Activated T-helper 2 cell treated with anti-CD3 and anti-CD28 coated beads, Interferon-gamma antibody, Interleukin-2, Interleukin-4, amounts not matched to agents 10 μg/mL and 5 μg/mL and 100 μg/mL, durations not matched to agents 14 hours and 24 hours and 36 hours (primary cell): ENCODE results near the gene RNU6-9. TPM values are rescaled to one million over a fixed set of nuclear protein-coding genes. Genes with fewer than 3 reads are reported as not detected.

Experiments
- DNase-seq: peaks from one replicate; pipeline ENCODE4 v3.0.0; 2021; ENCODE audit warnings: low spot score
- H3K27ac Mint-ChIP-seq: one replicate; pipeline ENCODE4 v1.8.0; 2021; ENCODE audit warnings: mixed read lengths
- H3K27me3 Mint-ChIP-seq: one replicate; pipeline ENCODE4 v1.8.0; 2021; ENCODE audit warnings: low read depth, mixed read lengths
- H3K36me3 Mint-ChIP-seq: one replicate; pipeline ENCODE4 v1.8.0; 2021; ENCODE audit warnings: low read depth, mixed read lengths
- H3K4me1 Mint-ChIP-seq: one replicate; pipeline ENCODE4 v1.8.0; 2021; ENCODE audit warnings: low read depth, mixed read lengths
- H3K4me3 Mint-ChIP-seq: one replicate; pipeline ENCODE4 v1.8.0; 2021; ENCODE audit warnings: low read depth, mild to moderate bottlenecking, moderate library complexity, mixed read lengths
- H3K9me3 Mint-ChIP-seq: one replicate; pipeline ENCODE4 v1.8.0; 2021; ENCODE audit warnings: mixed read lengths
- intact Hi-C: fragments of 100-400 bp; cut with micrococcal nuclease; formaldehyde crosslinking; loops from one replicate; pipeline ENCODE4 v1.15.1; 2023
- total RNA-seq: library from RNA; stranded (reverse); gene quantifications from 2 replicates; pipeline ENCODE4 v1.2.3, GENCODE V29; 2022

RNU6-9 gene
- total RNA-seq, 1 donor from 2014 or later = not detected

DNA sequence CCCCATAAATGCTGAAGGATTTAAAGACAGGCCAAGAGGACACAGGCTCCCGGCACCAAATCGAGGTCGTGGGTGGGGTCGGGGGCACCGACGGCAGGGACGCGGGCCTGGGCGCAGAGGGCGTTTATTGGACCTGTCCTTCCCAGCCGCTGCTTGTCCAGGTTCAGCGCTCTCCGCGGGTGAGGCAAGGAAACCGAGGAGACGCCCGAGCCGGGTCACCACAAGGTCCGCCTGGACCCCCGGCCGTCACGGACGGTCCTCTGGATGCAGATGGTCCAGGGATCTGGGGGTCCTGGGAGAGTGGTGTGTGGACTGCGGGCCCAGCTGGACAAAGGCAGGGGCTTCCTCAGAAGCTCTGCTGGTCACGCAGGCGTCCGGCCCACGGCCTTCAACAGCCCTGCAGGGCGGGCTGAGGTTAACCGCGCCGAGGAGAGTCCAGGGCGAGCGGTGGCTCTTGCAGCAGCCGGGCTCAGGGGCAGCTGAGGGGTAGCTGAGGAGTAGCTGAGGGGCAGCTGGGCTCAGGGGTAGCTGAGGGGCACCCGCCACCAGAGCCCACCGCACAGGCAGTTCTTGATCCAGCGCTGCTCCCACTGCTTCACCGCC, 25.3 kb upstream of the RNU6-9 start:
- Mint-ChIP-seq H3K36me3 (peaks cover 13% of the 10 kb centered on the region), H3K9me3 (no peaks in the 10 kb centered on the region), H3K4me1 (peaks cover 7% of the 10 kb centered on the region), H3K27me3 (no peaks in the 10 kb centered on the region), H3K27ac (no peak overlapping the region), H3K4me3 (no peak overlapping the region)
- DNase-seq = no peak
- intact Hi-C loops = no loop called here

DNA sequence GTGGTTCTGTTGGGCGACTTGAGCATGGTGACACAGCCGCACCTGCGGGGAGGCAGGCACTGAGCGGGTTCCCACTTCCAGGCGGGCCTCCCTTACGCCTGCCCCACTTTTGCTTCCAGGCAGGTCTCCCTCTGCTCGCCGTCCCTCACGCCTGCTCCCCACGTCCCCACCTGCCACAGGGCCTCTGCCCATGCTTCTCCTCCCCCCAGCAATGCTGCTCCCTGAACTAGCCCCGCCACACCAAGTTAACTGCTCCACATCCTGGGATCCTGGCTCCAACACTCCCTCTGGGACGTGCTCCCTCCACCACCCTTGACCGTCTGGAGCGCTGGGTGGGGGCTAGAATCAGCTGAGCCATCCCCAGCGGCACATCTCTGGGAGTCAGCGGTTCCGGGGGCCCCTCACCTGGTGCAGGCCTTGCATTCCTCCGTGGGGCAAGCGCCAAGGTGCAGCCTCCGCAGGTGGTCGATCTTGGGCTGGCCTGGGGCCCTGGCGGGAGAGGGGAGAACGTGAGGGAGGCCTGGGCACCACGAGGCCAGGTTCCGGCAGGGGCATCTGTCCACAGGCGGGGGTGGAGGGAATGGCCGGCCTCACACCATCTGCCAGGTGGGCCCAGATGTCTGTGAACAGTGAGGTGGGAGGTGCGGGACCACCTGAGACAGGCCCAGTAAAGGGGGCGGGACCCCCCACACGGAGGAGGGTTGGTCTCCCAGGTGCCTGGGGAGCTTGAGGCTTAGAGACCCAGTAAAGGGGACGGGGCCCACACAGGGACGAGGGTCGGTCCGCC, 24.6 kb upstream of the RNU6-9 start:
- DNase-seq = no peak
- Mint-ChIP-seq H3K4me1 (peaks cover 3% of the 10 kb centered on the region), H3K27me3 (no peaks in the 10 kb centered on the region), H3K27ac (no peak overlapping the region), H3K4me3 (no peak overlapping the region), H3K36me3 (peaks cover 13% of the 10 kb centered on the region), H3K9me3 (no peaks in the 10 kb centered on the region)
- intact Hi-C loops = no loop called here

DNA sequence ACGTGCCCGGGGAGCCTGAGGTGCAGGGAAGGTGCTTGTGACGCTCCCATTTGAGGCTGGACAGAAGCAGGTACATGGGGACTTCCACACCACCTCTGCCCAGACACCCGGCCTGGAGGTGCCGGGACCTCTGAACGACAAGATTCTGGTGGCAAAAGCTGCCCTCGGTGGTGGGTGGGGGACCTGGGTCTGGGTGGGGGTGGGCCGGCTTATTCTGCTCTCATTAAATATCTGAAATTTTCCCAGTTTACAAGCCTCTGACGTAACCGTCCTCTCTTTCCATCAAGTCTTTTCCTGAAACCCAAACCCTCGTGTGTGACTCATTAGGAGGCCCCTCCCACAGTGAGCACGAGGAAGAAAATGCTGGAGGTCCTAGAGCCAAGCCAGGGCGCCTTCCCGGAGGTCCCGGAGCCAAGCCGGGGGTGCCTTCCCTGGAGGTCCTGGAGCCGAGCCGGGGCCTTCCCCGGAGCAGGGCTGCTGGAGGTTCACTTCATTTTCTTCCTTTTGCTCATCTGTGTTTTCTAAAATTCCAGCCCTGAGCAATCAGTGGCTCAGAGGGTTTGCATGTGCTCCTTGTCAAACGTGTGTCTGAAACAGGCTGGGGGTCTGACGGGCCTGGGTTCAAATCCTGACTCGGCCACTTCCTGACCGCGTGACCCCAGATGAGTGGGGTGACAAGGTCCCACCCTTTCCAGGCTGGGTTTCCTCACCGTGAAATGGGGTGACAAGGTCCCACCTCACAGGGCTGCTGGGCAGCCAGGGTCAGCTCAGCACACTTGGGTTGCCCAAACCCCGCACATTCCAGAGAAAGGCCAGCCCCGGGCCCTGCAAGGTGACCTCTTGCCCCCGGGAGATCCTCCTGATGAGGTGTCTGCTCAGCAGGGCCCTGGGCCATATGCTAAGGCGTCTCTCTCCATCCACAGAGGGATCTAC, 23.8 kb upstream of the RNU6-9 start:
- intact Hi-C loops = no loop called here
- no peaks in the 10 kb centered on the region for H3K27me3 Mint-ChIP-seq
- H3K4me1 Mint-ChIP-seq = peaks cover 2% of the 10 kb centered on the region
- no peak for DNase-seq
- no peak overlapping the region for H3K4me3 Mint-ChIP-seq
- peaks cover 13% of the 10 kb centered on the region for H3K36me3 Mint-ChIP-seq
- H3K9me3 Mint-ChIP-seq = no peaks in the 10 kb centered on the region
- no peak overlapping the region for H3K27ac Mint-ChIP-seq

DNA sequence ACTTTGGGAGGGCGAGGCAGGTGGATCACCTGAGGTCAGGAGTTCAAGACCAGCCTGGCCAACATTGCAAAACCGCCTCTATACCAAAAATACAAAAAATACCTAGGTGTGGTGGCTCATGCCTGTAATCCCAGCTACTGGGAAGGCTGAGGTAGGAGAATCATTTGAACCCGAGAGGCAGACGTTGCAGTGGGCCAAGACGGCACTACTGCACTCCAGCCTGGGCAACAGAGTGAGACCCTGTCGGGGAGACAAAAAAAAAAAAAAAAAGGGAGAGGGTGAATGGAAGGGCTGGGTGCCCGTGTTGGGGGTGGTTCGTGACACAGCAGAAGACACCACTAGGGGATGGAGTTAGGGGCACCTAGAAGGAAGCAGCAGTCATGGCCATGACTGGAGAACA, 23.0 kb upstream of the RNU6-9 start:
- H3K4me3 Mint-ChIP-seq = no peak overlapping the region
- H3K4me1 Mint-ChIP-seq = peaks cover 2% of the 10 kb centered on the region
- intact Hi-C loops = no loop called here
- no peaks in the 10 kb centered on the region for H3K9me3 Mint-ChIP-seq
- H3K27ac Mint-ChIP-seq = no peak overlapping the region
- no peak for DNase-seq
- H3K27me3 Mint-ChIP-seq = no peaks in the 10 kb centered on the region
- H3K36me3 Mint-ChIP-seq = peaks cover 13% of the 10 kb centered on the region

DNA sequence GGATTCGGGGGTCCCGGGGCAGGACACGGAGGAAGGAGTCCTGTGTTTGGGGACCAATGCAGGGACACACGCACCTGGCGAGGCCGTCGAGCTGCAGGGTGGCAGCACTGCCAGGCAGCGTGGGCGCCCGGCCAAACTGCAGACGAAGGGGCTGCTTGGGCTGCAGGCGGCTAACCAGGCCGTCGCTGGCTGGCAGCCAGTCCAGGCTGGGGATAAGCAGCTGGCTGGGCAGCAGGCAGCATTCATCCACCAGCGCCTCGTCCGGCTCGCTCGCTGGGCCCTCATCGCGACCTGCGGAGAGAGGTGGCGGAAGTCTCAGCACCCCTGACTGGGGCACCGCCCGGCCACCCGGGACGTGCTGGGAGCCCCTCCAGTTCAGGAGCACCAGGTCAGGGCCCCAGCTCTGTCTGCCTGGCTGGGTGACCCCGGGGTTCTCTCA, 22.3 kb upstream of the RNU6-9 start:
- Mint-ChIP-seq H3K4me3 (no peak overlapping the region), H3K4me1 (peaks cover 2% of the 10 kb centered on the region)
- intact Hi-C loops = no loop called here

DNA sequence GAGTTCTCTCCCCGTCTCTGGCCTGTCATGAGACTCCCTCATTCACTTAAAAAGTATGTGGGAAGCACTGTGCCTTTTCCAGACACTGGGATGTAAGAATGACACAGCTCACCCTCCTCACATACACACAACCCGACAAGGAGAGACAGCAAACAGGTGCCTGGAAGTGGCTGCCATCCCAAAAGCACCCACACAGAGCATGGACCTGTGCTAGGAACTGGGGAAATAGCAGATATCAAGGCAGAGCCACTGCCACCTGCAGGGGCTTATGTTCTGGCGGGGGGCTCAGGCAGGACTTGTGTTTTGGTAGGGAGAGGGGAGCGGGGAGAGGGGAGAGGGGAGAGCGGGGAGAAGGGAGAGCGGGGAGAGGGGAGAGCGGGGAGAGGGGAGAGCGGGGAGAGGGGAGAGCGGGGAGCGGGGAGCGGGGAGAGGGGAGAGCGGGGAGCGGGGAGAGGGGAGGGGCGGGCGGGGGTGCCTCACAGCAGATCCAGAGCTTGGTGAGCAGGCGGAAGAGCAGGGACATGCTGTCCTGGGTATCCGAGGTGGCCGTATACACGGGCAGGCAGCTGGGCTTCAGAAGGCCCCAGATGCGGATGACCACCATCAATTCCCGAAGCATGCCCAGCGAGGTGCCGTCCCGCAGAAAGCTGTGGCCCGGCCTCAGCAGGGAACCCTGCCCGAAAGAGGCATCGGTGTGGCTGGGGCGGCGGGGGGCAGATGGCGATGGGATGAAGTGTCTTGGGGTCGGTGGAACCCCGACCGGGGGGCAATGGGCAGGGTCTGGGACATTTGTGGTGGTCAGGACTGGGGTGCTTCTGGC, 21.6 kb upstream of the RNU6-9 start:
- Mint-ChIP-seq H3K27me3 (no peaks in the 10 kb centered on the region), H3K27ac (peak overlapping the region; percentile 72), H3K9me3 (no peaks in the 10 kb centered on the region), H3K4me1 (peaks cover 2% of the 10 kb centered on the region), H3K36me3 (peaks cover 16% of the 10 kb centered on the region), H3K4me3 (peak overlapping the region; percentile 33)
- no peak for DNase-seq
- intact Hi-C loops = no loop called here

More for the DNA sequence above, 22.3 kb upstream of the RNU6-9 start:
- no peak for DNase-seq
- H3K27me3 Mint-ChIP-seq = no peaks in the 10 kb centered on the region
- H3K36me3 Mint-ChIP-seq = peaks cover 13% of the 10 kb centered on the region
- H3K27ac Mint-ChIP-seq = no peak overlapping the region
- no peaks in the 10 kb centered on the region for H3K9me3 Mint-ChIP-seq

DNA sequence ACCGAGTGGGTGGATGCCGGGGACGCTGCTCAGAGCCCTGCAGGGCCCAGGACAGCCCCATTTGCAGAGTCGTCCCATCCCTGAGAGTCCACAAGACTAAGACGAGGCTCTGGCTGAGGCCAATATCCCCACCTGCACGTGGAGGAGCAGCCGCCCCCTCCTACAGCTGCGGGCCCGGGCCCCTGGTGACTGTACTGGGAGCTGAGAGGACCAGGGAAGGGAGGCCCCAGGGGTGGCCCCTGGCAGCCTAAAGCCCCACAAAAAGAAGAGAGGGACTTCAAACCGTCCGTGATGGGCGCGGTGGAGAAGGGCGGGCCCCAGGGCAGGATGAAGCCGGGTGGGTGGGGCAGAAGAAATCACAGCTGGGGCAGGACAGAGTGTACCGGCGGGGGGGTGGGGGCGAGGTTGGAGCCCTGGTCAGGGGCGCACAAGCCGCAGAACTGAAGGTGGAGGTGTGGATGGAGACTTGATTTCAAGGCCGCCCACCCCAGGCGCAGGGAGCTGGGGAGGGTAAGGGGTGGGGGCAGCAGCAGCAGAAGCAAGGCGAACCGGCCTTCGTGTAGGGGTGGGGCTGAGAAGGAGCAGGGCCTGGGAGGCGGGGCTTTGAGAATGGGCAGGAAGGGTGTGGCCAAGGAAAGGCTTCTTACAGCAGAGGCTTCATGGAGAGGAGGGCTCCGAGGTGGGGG, 20.9 kb upstream of the RNU6-9 start:
- Mint-ChIP-seq H3K36me3 (peaks cover 14% of the 10 kb centered on the region), H3K4me3 (peak overlapping the region; percentile 65), H3K27me3 (no peaks in the 10 kb centered on the region), H3K27ac (peak overlapping the region; percentile 49), H3K4me1 (peaks cover 2% of the 10 kb centered on the region), H3K9me3 (no peaks in the 10 kb centered on the region)
- intact Hi-C loops = no loop called here
- peak; percentile 87 for DNase-seq

DNA sequence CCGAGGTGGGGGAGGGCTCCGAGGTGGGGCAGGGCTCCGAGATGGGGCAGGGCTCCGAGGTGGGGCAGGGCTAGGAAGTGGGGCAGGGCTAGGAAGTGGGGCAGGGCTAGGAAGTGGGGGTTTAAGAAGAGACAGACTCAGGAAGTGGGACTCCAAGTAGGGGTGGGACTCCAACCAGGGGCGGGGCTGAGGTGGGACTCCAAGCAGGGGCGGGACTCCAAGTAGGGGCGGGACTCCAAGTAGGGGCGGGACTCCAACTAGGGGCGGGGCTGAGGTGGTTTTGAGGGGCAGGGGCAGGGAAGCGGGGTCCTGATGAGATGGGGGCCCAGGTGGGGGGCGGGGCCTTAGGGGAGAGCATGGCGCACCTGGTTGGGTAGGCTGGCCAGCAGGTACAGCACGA, 20.2 kb upstream of the RNU6-9 start:
- H3K27me3 Mint-ChIP-seq = no peaks in the 10 kb centered on the region
- H3K4me1 Mint-ChIP-seq = peaks cover 2% of the 10 kb centered on the region
- intact Hi-C loops = no loop called here
- peak overlapping the region; percentile 67 for H3K27ac Mint-ChIP-seq
- no peak overlapping the region for H3K4me3 Mint-ChIP-seq
- peaks cover 11% of the 10 kb centered on the region for H3K36me3 Mint-ChIP-seq
- no peaks in the 10 kb centered on the region for H3K9me3 Mint-ChIP-seq
- DNase-seq = peak; percentile 79

DNA sequence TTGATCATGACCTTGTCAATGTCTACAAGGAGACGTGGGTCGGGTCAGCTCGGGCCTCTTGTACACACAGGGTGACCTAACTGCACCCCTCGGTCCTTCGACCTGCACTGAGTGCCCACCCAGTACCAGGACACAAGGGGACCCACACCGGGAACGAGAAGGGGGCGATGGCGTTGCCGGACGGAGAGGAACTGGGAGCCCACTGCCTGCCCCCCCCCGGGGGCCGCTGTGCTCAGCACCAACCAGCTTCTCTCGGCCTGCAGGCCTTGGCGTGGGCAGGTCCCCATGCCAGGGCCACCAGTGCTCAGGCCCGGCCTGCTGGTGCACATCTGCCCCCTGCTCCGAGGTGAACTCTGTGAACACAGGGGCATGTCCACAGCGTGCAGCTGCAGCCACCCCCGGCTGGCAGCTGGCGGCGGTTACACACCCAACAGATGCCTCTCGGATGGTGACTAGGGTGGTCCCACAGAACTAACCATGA, 19.7 kb upstream of the RNU6-9 start:
- no peak overlapping the region for H3K27ac Mint-ChIP-seq
- no peak for DNase-seq
- no peak overlapping the region for H3K4me3 Mint-ChIP-seq
- no peaks in the 10 kb centered on the region for H3K27me3 Mint-ChIP-seq
- H3K4me1 Mint-ChIP-seq = peaks cover 2% of the 10 kb centered on the region
- intact Hi-C loops = no loop called here
- H3K36me3 Mint-ChIP-seq = peaks cover 11% of the 10 kb centered on the region
- no peaks in the 10 kb centered on the region for H3K9me3 Mint-ChIP-seq

DNA sequence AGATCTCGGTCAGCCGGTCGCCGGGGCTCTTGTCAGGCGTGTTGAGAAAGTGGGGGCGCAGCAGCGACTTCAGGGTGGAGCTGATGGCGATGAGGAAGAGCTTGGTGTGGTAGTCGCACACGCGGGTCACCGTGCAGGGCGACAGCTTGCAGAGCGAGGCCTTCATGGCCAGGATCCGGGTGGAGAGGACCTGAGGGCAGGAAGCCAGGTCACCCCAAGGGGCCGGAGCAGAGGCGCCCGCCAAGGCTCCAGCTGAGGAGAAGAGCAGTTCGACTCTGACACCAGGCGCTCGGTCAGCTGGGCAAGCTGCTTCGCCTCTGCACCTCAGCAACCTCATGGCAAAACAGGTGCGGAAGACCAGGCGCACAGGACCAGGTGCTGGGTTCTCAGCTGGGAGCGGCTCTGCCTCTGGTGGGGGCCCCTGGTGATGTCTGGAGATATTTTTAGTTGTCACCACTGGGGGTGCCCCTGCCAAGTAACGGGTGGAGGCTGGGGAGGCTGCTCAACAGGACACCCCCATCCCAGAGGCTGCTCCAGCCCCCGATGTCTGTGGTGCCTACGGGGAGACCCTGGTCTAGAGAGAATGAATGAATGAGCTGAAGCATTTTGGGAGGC, 17.9 kb upstream of the RNU6-9 start:
- intact Hi-C loops = no loop called here
- no peak overlapping the region for H3K4me3 Mint-ChIP-seq
- no peaks in the 10 kb centered on the region for H3K9me3 Mint-ChIP-seq
- no peak for DNase-seq
- no peak overlapping the region for H3K27ac Mint-ChIP-seq
- H3K36me3 Mint-ChIP-seq = peaks cover 4% of the 10 kb centered on the region
- H3K4me1 Mint-ChIP-seq = peaks cover 2% of the 10 kb centered on the region
- no peaks in the 10 kb centered on the region for H3K27me3 Mint-ChIP-seq

DNA sequence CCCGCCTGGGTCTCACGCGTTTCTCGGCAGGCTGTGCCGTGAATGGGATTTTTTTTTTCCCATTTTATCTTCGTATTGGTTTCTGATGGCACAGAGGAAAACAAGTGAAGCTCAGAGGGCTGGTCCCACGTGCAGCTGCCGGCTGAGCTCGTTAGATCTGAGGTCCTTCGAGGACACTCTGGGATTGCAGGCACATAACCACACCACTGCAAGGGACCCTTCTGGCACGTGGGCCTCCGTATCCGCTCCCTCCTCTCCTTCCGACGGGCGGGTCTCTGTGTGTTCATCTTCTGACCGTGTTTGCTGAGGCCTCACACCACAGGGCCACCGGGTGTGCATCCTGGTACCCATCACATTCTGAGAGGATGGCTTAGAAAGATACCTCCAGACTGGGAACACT, 17.2 kb upstream of the RNU6-9 start:
- H3K4me3 Mint-ChIP-seq = no peak overlapping the region
- H3K27me3 Mint-ChIP-seq = no peaks in the 10 kb centered on the region
- intact Hi-C loops = no loop called here
- no peak for DNase-seq
- H3K27ac Mint-ChIP-seq = no peak overlapping the region
- peaks cover 5% of the 10 kb centered on the region for H3K36me3 Mint-ChIP-seq
- H3K9me3 Mint-ChIP-seq = no peaks in the 10 kb centered on the region
- H3K4me1 Mint-ChIP-seq = peaks cover 2% of the 10 kb centered on the region
